GM19467 (cell line): ENCODE measurements around the gene ABCA2.

Source experiments
- ATAC-seq: cut with Tn5 transposase; IDR thresholded peaks from one replicate; pipeline ENCODE4 v1.9.1; 2021; ENCODE audit warnings: mild to moderate bottlenecking, moderate library complexity; ENCODE audit not compliant: unreplicated experiment

ABCA2 gene

GRCh38 chr9:136968333-136969127 is 59.5 kb downstream of the ABCA2 start:
- no peak for ATAC-seq

GRCh38 chr9:136965771-136966484 is 62.1 kb downstream of the ABCA2 start:
- no peak for ATAC-seq

- ATAC-seq = no peak
Observed at GRCh38 chr9:136964833-136965422, 63.1 kb downstream of the ABCA2 start.

- no peak for ATAC-seq
Observed at GRCh38 chr9:136964171-136964689, 63.8 kb downstream of the ABCA2 start.

- no peak for ATAC-seq
Observed at GRCh38 chr9:136963751-136964150, 64.3 kb downstream of the ABCA2 start.

- no peak for ATAC-seq
Observed at GRCh38 chr9:136963341-136963740, 64.7 kb downstream of the ABCA2 start.

- ATAC-seq = no peak
Observed at GRCh38 chr9:136962701-136963248, 65.3 kb downstream of the ABCA2 start.

- no peak for ATAC-seq
Observed at GRCh38 chr9:136962163-136962562, 65.9 kb downstream of the ABCA2 start.

- no peak for ATAC-seq
Observed at GRCh38 chr9:136961279-136962065, 66.6 kb downstream of the ABCA2 start.

- no peak for ATAC-seq
Observed at GRCh38 chr9:136960938-136961275, 67.1 kb downstream of the ABCA2 start.

GRCh38 chr9:136960212-136960937 is 67.7 kb downstream of the ABCA2 start:
- no peak for ATAC-seq

- no peak for ATAC-seq
Observed at GRCh38 chr9:136958898-136959850, 68.9 kb downstream of the ABCA2 start.

GRCh38 chr9:136958473-136958872 is 69.6 kb downstream of the ABCA2 start:
- ATAC-seq = no peak

GRCh38 chr9:136957901-136958300 is 70.1 kb downstream of the ABCA2 start:
- ATAC-seq = no peak

GRCh38 chr9:136957461-136957860 is 70.6 kb downstream of the ABCA2 start:
- no peak for ATAC-seq
